GM18511 (cell line): ENCODE measurements around the gene TBC1D4.
A peak's percentile ranks its signal among the peaks of the same experiment; 100 is the strongest.
"Not testable (repeated sequence)": the region's sequence is repeated elsewhere in the genome, so short reads cannot be mapped to it uniquely, and the experiment has no call there.

ENCODE experiments used
- ATAC-seq: cut with Tn5 transposase; IDR thresholded peaks from one replicate; pipeline ENCODE4 v1.9.1; 2021; ENCODE audit warnings: mild to moderate bottlenecking, moderate library complexity; ENCODE audit not compliant: unreplicated experiment

The TBC1D4 gene

DNA sequence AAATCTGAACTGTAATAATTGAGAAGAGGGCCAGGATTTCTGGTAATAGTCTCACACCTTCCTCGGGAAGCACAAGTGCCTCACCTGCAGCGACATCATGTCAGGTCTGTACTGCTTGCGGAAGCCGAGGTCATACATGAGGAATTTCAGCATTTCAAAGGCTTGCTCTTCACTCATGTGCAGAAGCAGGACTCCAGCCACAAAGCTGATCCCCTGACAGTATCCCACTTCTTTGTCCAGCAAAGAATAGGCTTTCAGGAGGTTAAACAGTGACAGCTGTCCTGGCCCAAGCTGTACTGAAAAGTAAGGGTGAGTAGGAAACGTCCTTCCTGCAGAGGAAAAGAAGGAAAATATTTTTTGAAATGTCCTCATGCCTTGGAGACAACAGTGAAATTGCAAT, 182.7 kb downstream of the TBC1D4 start:
- ATAC-seq, result no peak

- ATAC-seq, result no peak
These were observed 185.3 kb downstream of the TBC1D4 start for GRCh38 chr13:75296641-75297040.

DNA sequence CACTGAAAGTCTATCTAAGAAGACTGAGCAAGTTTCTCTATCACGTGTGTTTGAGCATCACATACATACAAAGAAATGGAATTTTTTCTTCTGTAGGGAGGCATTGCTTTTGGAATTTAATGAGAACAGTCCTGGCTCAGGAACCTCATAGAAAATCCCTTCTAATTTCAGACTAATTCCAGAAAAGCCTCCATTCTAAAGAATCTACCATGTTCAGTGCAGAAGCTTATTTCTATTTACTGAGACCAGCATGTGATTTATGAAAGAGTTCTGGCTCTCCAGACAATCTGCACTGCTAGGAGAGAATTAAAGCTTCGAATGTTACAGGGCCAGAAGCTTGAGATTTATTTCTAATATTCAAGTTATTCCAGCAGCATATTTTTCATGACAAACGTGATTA, 186.8 kb downstream of the TBC1D4 start:
- ATAC-seq, result no peak

- ATAC-seq, result peak; percentile 51
These were observed 187.9 kb downstream of the TBC1D4 start for GRCh38 chr13:75294110-75294509.

- peak; percentile 78 for ATAC-seq
These were observed 196.7 kb downstream of the TBC1D4 start for GRCh38 chr13:75285310-75285709.

DNA sequence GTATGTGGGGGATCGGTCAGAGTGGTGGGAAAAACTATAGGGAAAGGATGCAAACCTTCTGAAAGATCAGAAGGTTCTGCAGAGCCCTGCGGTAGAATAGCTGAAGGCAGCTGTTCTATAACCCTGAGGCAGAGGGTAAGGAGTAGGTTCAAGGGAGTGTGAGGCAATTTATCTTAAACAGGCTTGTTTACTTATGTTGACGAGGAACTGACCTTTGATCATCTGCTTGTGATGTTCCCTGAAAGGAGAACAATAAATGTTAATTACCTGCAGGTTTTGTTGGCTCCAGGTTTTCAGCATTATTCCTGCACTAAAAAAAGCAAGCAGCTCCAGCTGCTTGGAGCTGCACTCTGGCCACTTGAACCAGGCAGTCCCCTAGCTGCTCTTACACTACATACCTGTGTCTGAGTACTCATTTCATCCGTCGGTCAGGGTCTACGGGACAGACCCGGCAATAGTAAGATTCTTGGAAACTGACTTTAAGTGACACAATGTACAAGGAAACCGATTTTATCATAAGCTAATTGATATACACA, 202.1 kb downstream of the TBC1D4 start:
- no peak for ATAC-seq

GRCh38 chr13:75273695-75274094, 208.3 kb downstream of the TBC1D4 start:
- ATAC-seq, result not testable (repeated sequence)

DNA sequence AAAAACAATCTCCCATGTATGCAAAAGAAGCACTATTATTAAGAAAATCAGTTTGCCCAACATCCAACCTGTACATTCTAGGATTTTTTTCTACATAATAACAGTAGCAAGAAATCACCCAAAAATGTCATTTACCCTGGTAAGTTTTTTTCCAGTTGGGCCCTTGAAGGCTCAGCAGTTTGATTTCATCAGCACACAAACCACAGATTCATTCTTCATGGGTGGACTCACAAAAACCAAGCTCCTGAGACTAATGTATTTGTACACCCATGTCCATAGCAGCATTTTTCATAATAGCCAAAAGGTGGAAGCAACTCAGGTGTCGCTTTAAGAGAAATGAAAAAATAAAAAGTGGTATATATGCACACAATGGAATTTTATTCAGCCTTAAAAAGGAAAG, 210.1 kb downstream of the TBC1D4 start:
- ATAC-seq, result no peak

GRCh38 chr13:75268481-75268880, 213.5 kb downstream of the TBC1D4 start:
- not testable (repeated sequence) for ATAC-seq

DNA sequence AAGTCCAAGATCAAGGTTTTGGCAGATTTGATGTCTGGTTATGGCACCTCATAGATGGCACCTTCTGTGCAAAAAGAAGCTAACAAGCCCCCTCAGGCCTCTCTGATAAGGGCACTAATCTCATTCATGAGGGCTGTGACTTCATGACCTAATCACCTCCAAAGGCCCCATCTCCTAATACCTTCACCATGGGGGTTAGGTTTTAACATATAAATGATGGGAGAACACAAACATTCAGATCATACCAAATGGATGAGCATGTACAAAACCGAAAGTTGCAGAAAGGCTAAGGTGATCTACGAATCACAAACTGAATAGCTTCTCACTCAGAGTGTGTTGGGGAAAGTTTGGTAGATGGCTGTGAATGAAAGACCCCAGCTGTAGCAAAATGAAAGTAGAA, 217.4 kb downstream of the TBC1D4 start:
- ATAC-seq, result no peak

DNA sequence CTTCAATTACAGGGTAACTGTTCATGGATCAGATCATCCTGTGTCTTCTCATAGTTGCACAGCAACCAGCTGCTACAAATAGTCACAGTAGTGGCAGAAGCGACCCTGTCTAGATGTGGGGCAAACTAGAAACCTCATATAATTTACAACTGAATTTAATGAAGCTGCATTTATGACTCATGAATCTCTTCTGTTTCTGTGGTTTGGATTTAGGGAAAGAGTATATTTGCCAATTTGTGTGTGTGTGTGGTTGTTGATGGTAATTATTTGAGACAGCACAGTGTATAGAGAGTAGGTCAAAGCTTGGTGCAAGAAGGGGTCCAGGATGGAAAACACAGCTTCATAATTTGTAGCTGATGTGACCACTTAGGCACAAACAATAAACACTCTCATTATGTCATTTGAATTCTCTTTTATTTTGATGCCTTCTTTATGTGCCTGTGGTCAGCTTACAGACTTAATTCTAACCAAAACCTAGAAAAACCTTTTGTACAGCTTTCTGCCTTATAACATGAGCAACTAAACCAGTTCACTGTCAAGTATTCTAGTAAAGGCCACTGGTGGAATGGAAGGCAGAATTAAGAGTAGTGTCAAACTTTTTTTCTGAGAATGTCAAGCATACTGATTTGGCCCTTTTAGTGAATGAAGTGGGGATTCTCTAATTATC, 218.1 kb downstream of the TBC1D4 start:
- ATAC-seq, result no peak

GRCh38 chr13:75258159-75258782, 223.7 kb downstream of the TBC1D4 start:
- ATAC-seq, result peak; percentile 61

- no peak for ATAC-seq
These were observed 225.0 kb downstream of the TBC1D4 start for GRCh38 chr13:75256922-75257321.

- ATAC-seq, result no peak
These were observed 226.3 kb downstream of the TBC1D4 start for GRCh38 chr13:75255653-75256052.

DNA sequence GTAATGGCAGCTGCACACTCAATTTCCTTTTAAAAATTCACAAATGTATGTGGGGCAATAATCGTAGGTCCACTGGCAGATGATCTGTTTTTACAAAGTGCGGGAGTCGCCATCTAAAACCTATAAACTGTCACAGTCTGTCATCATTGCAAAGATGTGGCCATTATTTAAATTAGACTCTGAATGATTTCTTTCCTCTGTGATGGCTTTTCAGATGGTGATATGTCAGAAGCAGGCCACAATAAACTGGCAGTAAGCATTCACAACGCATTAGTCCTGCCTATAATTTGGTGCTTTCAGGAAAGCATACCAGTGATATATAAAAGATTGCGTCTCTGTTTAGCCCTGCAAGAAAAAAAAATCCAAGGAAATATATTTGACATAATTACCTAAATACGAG, 226.8 kb downstream of the TBC1D4 start:
- no peak for ATAC-seq

DNA sequence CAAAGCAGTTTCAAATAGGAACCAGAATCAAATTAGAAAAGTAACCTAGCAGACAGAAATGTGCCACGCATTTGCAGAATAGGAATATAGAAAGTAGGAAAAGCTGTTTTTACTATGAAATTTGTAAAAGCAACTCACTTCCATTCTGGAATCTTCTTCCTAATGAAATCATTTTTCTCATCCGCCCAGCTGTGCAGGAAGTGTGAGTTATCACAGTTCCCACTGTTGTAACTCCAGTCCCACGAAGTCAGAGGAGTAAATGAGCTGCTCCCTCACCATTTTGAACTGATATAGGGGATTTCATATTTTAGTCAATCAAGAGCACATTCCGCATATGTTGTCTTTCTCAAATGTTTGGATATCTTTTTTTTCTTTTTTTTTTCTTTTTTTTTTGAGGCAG, 230.8 kb downstream of the TBC1D4 start:
- no peak for ATAC-seq

DNA sequence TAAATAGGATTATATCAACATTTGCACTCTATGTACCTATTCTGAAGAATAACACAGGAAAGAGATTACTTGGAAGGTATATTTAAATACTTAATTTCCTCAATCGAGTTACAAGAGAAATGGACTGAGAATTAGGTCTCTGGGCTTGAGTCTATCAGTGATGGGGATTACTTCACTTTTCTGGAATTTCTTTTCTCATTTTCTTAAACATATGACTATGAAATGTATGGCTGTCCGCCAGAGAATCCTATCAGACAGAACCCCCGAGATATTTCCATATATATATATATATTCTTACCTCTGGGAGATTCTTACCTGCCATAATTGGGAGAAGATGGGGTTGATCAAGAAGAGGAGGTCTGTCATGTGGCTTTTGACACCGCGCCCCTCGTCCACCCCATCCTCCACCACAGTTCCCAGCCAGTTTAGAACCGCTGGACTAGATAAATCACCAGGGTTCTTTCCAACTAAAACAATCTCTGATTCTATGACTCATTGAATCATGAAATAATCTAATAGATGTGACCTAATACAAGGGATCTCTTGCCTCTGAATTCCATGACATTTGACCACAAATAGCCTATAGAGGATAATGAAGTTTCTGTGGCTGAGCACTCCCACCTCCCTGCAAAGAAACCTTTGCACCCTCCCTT, 231.3 kb downstream of the TBC1D4 start:
- no peak for ATAC-seq

DNA sequence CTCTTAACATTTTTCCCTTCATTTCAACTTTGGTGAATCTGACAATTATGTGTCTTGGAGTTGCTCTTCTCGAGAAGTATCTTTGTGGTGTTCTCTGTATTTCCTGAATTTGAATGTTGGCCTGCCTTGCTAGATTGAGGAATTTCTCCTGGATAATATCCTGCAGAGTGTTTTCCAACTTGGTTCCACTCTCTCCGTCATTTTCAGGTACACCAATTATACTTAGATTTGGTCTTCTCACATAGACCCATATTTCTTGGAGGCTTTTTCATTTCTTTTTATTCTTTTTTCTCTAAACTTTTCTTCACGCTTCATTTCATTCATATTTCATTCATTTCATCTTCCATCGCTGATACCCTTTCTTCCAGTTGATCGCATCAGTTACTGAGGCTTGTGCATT, 236.4 kb downstream of the TBC1D4 start:
- not testable (repeated sequence) for ATAC-seq

DNA sequence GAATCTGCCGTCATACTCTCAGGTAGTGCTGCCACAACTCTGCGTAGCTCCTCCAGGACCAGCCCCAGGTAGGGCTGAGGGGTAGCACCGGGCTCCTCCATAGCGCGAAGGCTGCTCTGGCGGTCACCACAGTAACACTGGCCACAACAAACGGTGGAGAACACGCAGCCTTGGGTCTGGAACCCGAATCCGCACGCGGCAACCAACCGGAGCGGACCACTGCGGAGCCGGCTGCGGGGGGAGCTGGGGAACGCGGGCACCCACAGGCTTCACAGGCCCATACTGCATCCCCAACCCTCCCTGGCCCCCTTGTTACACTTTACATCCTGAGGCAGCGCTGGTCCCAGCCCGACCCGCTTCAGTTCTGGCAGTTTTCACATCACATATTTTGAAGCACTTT, 241.7 kb downstream of the TBC1D4 start:
- ATAC-seq, result not testable (repeated sequence)

GRCh38 chr13:75236774-75237173, 245.2 kb downstream of the TBC1D4 start:
- no peak for ATAC-seq
